CD8-positive, alpha-beta memory T cell (primary cell): ENCODE data around the gene TCIRG1. TPM values are rescaled to one million over a fixed set of nuclear protein-coding genes. Genes with fewer than 3 reads are reported as not detected.
"Not testable (repeated sequence)": the region's sequence is repeated elsewhere in the genome, so short reads cannot be mapped to it uniquely, and the experiment has no call there.

ENCODE experiments used
- CTCF ChIA-PET: fragments of 350-600 bp; sonication (Branson Sonifier 250); formaldehyde crosslinking; loops from one replicate; lab custom pipeline; 2021; ENCODE audit warnings: antibody characterized with exemption; lab: Charles Lee
- POLR2A ChIA-PET: fragments of 350-600 bp; sonication (Branson Sonifier 250); formaldehyde crosslinking; loops from one replicate; lab custom pipeline; 2021; ENCODE audit warnings: antibody characterized with exemption; lab: Charles Lee
- DNase-seq, 5 donors: peaks; one replicate each; pipeline versions ENCODE4 v3.0.0 to v3.0.0-alpha.2; 2020 to 2022; ENCODE audit warnings: mixed read lengths in 1 of 5
- H3K27ac ChIP-seq: one replicate; pipeline ENCODE4 v1.7.0; 2013; ENCODE audit warnings: low read depth, mild to moderate bottlenecking, low read length, moderate library complexity
- H3K27me3 ChIP-seq: 2 replicates; pipeline ENCODE4 v1.7.0; 2013; ENCODE audit warnings: low read length, mild to moderate bottlenecking; ENCODE audit not compliant: insufficient read depth, poor library complexity, severe bottlenecking
- H3K36me3 ChIP-seq: 2 replicates; pipeline ENCODE4 v1.7.0; 2013; ENCODE audit warnings: mild to moderate bottlenecking, low read length, moderate library complexity; ENCODE audit not compliant: insufficient read depth
- H3K4me1 ChIP-seq: 2 replicates; pipeline ENCODE4 v1.7.0; 2013; ENCODE audit warnings: mild to moderate bottlenecking, low read length, moderate library complexity; ENCODE audit not compliant: insufficient read depth
- H3K4me3 ChIP-seq: 2 replicates; pipeline ENCODE4 v1.7.0; 2013; ENCODE audit warnings: mild to moderate bottlenecking, low read length
- H3K9me3 ChIP-seq: 2 replicates; pipeline ENCODE4 v1.7.0; 2013; ENCODE audit warnings: mild to moderate bottlenecking, low read length
- H3K27ac Mint-ChIP-seq, 8 donors: one replicate each; pipeline ENCODE4 v1.8.0; 2020 to 2021; ENCODE audit warnings: mixed read lengths in 8 of 8, mild to moderate bottlenecking in 6 of 8, inconsistent platforms in 3 of 8, moderate library complexity in 3 of 8
- H3K27me3 Mint-ChIP-seq, 2 donors: one replicate each; pipeline ENCODE4 v1.8.0; 2020 to 2021; ENCODE audit warnings: mixed read lengths in 2 of 2, mild to moderate bottlenecking in 1 of 2, moderate library complexity in 1 of 2
- H3K36me3 Mint-ChIP-seq, 3 donors: one replicate each; pipeline ENCODE4 v1.8.0; 2020 to 2021; ENCODE audit warnings: mixed read lengths in 3 of 3, inconsistent platforms in 1 of 3, mild to moderate bottlenecking in 1 of 3
- H3K4me1 Mint-ChIP-seq, 3 donors: one replicate each; pipeline ENCODE4 v1.8.0; 2020 to 2021; ENCODE audit warnings: mixed read lengths in 3 of 3, inconsistent platforms in 1 of 3, mild to moderate bottlenecking in 1 of 3
- H3K4me3 Mint-ChIP-seq, 7 donors: one replicate each; pipeline ENCODE4 v1.8.0; 2020 to 2021; ENCODE audit warnings: mixed read lengths in 7 of 7, mild to moderate bottlenecking in 6 of 7, moderate library complexity in 4 of 7, inconsistent platforms in 2 of 7
- H3K9me3 Mint-ChIP-seq, 5 donors: one replicate each; pipeline ENCODE4 v1.8.0; 2020 to 2022; ENCODE audit warnings: mixed read lengths in 5 of 5, mild to moderate bottlenecking in 3 of 5, moderate library complexity in 2 of 5, inconsistent platforms in 1 of 5
- polyA plus RNA-seq: library from polyadenylated mRNA; unstranded; fragments of 300-500 nt; fragmentation: Illumina TruSeq; gene quantifications from one replicate; pipeline ENCODE4 v1.2.3, GENCODE V29; 2021
- total RNA-seq, 2 experiments: library from RNA; stranded (reverse); gene quantifications; one replicate each; pipeline ENCODE4 v1.2.3, GENCODE V29; 2021

TCIRG1 gene
- total and polyA plus RNA-seq, 3 experiments from 2014 or later: 48.1 to 126 (median 108) TPM

DNA sequence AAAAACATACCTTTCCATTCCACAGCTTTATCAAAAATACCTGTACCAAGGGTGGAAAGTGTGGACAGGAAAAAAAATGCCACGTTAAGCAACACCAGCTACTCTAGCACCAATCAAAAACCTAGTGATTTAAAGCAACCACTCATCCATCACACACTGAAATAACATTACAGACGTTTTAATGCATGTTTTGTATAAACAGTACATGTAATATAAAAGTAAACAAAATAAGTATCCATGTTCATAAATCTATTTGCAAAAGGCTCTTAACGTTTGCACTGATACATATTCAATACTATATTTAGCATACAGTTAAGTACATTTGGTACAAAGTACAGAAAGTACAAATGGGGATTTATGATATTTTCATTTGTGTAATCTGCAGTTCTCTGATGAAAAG lies 43.7 kb downstream of the TCIRG1 start:
- no peaks in the 10 kb centered on the region for H3K27me3 ChIP-seq
- H3K4me1 ChIP-seq: no peaks in the 10 kb centered on the region
- H3K9me3 ChIP-seq: no peaks in the 10 kb centered on the region
- no peak overlapping the region for H3K27ac ChIP-seq
- DNase-seq: no peak
- peaks cover 0 to 1% (median 0%) of the 10 kb centered on the region in 3 donors for H3K36me3 Mint-ChIP-seq
- H3K9me3 Mint-ChIP-seq: no peaks in the 10 kb centered on the region
- H3K27me3 Mint-ChIP-seq: no peaks in the 10 kb centered on the region
- peak overlapping the region in 1 of 8 donors; percentile 15 for H3K27ac Mint-ChIP-seq
- no peaks in the 10 kb centered on the region for H3K36me3 ChIP-seq
- H3K4me1 Mint-ChIP-seq: no peaks in the 10 kb centered on the region
- H3K4me3 Mint-ChIP-seq: no peak overlapping the region
- ChIA-PET POLR2A (no interaction called here), CTCF (no interaction called here)
- no peak overlapping the region for H3K4me3 ChIP-seq

DNA sequence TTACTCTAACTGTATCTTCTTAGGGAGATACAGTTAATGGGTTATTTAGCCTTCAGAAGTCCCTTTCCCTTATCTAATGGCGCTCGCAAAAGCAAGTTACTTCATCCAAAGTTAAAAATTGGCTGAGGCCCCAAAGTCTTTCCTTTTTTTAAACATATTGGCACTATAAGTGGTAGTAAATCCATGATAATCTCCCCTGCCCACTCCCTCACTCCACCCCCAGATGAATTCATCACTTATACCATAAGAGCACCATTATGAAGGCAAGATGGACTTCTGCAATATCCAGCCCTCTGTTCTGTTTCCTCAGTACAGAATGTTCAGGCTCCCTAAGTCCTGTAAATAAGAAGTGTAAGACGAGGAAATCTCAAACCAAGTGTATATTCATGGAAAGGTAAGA lies 44.7 kb downstream of the TCIRG1 start:
- H3K4me3 ChIP-seq: no peak overlapping the region

DNA sequence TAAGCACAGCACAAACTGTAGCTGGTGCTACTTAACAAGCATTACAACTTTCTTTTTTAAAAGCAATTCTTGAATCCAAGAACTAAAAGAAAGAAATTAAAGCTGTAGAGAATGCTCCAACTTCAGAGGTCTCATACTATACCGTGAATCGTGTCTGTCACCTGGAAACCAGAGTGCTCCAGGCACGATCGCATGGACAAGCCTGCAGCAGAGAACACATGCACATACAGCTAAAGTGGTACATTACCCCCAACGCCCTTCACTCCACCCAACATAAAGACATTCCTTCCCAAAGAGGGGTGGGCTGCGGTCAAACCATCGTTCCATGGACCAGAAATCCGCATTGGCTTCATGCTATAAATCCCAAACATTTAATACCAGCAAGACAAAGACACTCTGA lies 50.9 kb downstream of the TCIRG1 start:
- ChIA-PET POLR2A (no interaction called here), CTCF (no interaction called here)
- Mint-ChIP-seq H3K27ac (no peak overlapping the region), H3K9me3 (no peaks in the 10 kb centered on the region), H3K36me3 (no peaks in the 10 kb centered on the region), H3K4me3 (no peak overlapping the region), H3K4me1 (no peaks in the 10 kb centered on the region), H3K27me3 (no peaks in the 10 kb centered on the region)
- Histone ChIP-seq H3K27me3 (no peaks in the 10 kb centered on the region), H3K9me3 (no peaks in the 10 kb centered on the region), H3K36me3 (no peaks in the 10 kb centered on the region), H3K27ac (no peak overlapping the region), H3K4me1 (no peaks in the 10 kb centered on the region), H3K4me3 (no peak overlapping the region)
- no peak for DNase-seq

More for the DNA sequence above, 44.7 kb downstream of the TCIRG1 start:
- CTCF ChIA-PET: no interaction called here
- no peak overlapping the region for H3K27ac Mint-ChIP-seq
- DNase-seq: no peak
- no peaks in the 10 kb centered on the region for H3K9me3 Mint-ChIP-seq
- H3K27me3 Mint-ChIP-seq: no peaks in the 10 kb centered on the region
- no peaks in the 10 kb centered on the region for H3K4me1 ChIP-seq
- no peaks in the 10 kb centered on the region for H3K27me3 ChIP-seq
- no peaks in the 10 kb centered on the region for H3K4me1 Mint-ChIP-seq
- H3K4me3 Mint-ChIP-seq: no peak overlapping the region
- no peaks in the 10 kb centered on the region for H3K9me3 ChIP-seq
- peaks cover 0 to 1% (median 0%) of the 10 kb centered on the region in 3 donors for H3K36me3 Mint-ChIP-seq
- H3K36me3 ChIP-seq: no peaks in the 10 kb centered on the region
- POLR2A ChIA-PET: no interaction called here
- no peak overlapping the region for H3K27ac ChIP-seq

DNA sequence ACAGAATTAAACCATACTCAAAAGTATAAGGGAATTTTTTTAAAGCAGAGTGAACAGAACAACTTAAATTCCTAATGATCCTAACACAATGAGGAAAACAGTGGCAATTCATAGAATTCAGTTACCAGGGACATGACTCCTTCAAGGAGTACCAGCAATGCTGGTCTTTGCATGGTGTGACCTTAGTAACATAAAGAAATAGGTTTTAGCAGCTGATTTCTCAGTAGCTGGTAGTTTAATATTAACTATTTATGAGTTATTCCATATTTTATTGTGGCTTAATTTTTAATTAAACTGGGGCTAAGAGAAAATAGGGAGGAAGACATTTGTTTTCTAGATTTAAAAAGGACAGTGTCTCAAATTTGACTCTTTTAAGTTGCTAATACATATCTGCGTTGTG lies 51.5 kb downstream of the TCIRG1 start:
- CTCF ChIA-PET: no interaction called here

DNA sequence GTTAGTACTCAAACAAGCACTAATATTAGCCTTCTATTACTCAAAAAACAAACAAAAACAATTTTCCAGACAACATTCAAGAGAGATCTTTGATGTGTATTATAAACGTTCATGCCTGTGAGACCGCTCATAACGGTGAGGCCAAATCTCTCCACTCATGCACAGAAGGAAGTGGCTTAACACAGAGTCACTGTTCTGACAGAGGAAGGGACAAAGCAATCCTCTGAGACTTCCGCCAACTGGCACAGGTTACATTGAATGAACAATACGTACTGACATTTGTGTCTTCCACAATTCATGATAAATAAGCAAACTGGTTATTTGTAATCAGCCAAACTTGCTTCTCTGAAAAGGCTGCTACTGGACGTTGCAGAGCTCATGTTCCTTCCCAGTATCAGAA lies 51.9 kb downstream of the TCIRG1 start:
- H3K27ac Mint-ChIP-seq: no peak overlapping the region
- Histone ChIP-seq H3K4me1 (no peaks in the 10 kb centered on the region), H3K9me3 (no peaks in the 10 kb centered on the region), H3K36me3 (no peaks in the 10 kb centered on the region), H3K27me3 (no peaks in the 10 kb centered on the region), H3K4me3 (no peak overlapping the region), H3K27ac (no peak overlapping the region)
- no peak overlapping the region for H3K4me3 Mint-ChIP-seq
- no peaks in the 10 kb centered on the region for H3K4me1 Mint-ChIP-seq
- ChIA-PET CTCF (no interaction called here), POLR2A (no interaction called here)
- no peaks in the 10 kb centered on the region for H3K27me3 Mint-ChIP-seq
- H3K36me3 Mint-ChIP-seq: no peaks in the 10 kb centered on the region
- no peaks in the 10 kb centered on the region for H3K9me3 Mint-ChIP-seq
- no peak for DNase-seq

More for the DNA sequence above, 51.5 kb downstream of the TCIRG1 start:
- no peak for DNase-seq
- no peak overlapping the region for H3K27ac ChIP-seq
- Mint-ChIP-seq H3K27ac (no peak overlapping the region), H3K36me3 (no peaks in the 10 kb centered on the region), H3K4me1 (no peaks in the 10 kb centered on the region), H3K9me3 (no peaks in the 10 kb centered on the region), H3K4me3 (no peak overlapping the region), H3K27me3 (no peaks in the 10 kb centered on the region)
- POLR2A ChIA-PET: no interaction called here
- no peaks in the 10 kb centered on the region for H3K4me1 ChIP-seq
- no peaks in the 10 kb centered on the region for H3K9me3 ChIP-seq
- no peaks in the 10 kb centered on the region for H3K36me3 ChIP-seq
- no peaks in the 10 kb centered on the region for H3K27me3 ChIP-seq
- no peak overlapping the region for H3K4me3 ChIP-seq

- Histone ChIP-seq H3K27ac (no peak overlapping the region), H3K9me3 (no peaks in the 10 kb centered on the region), H3K36me3 (no peaks in the 10 kb centered on the region), H3K4me3 (no peak overlapping the region), H3K4me1 (no peaks in the 10 kb centered on the region), H3K27me3 (no peaks in the 10 kb centered on the region)
- Mint-ChIP-seq H3K36me3 (no peaks in the 10 kb centered on the region), H3K4me1 (no peaks in the 10 kb centered on the region), H3K9me3 (no peaks in the 10 kb centered on the region), H3K27me3 (no peaks in the 10 kb centered on the region), H3K4me3 (no peak overlapping the region), H3K27ac (no peak overlapping the region)
- CTCF ChIA-PET: no interaction called here
- POLR2A ChIA-PET: no interaction called here
- no peak for DNase-seq
These were observed 53.6 kb downstream of the TCIRG1 start for GRCh38 chr11:68092411-68092810.

DNA sequence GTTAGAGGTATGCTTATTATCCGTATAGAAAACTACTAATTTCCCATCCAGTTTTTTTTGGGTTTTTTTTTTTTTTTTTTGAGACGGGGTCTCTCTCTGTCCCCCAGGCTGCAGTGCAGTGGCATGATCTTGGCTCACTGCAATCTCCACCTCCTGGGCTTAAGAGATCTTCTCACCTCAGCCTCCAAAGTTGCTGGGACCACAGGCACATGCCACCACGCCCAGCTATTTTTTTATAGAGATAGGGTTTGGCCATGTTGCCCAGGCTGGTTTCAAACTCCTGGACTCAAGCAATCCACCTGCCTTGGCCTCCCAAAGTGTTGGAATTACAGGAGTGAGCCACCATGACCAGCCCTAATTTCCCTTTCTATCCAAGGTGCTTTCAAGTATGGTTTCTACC lies 54.1 kb downstream of the TCIRG1 start:
- H3K4me3 Mint-ChIP-seq, H3K4me3 ChIP-seq, POLR2A ChIA-PET, H3K4me1 Mint-ChIP-seq, DNase-seq, H3K36me3 Mint-ChIP-seq, H3K27me3 ChIP-seq, H3K27ac Mint-ChIP-seq, H3K27me3 Mint-ChIP-seq, H3K27ac ChIP-seq, H3K9me3 Mint-ChIP-seq, H3K4me1 ChIP-seq, CTCF ChIA-PET, H3K36me3 ChIP-seq, H3K9me3 ChIP-seq: not testable (repeated sequence)

- Histone ChIP-seq H3K27ac (no peak overlapping the region), H3K9me3 (no peaks in the 10 kb centered on the region), H3K4me1 (no peaks in the 10 kb centered on the region), H3K4me3 (no peak overlapping the region), H3K27me3 (no peaks in the 10 kb centered on the region), H3K36me3 (no peaks in the 10 kb centered on the region)
- no peak overlapping the region for H3K4me3 Mint-ChIP-seq
- POLR2A ChIA-PET: interaction anchor here (0.6 kb wide), 1 partner anchor 29 kb away, joined by 3 read pairs; no protein-coding TSS in a partner anchor
- no peaks in the 10 kb centered on the region for H3K4me1 Mint-ChIP-seq
- CTCF ChIA-PET: no interaction called here
- no peaks in the 10 kb centered on the region for H3K9me3 Mint-ChIP-seq
- H3K27ac Mint-ChIP-seq: no peak overlapping the region
- no peaks in the 10 kb centered on the region for H3K27me3 Mint-ChIP-seq
- H3K36me3 Mint-ChIP-seq: no peaks in the 10 kb centered on the region
- DNase-seq: no peak
These were observed 54.7 kb downstream of the TCIRG1 start for GRCh38 chr11:68093565-68093964.

GRCh38 chr11:68096962-68097361 lies 58.1 kb downstream of the TCIRG1 start:
- H3K4me3 ChIP-seq: no peak overlapping the region
- H3K9me3 ChIP-seq: no peaks in the 10 kb centered on the region
- Mint-ChIP-seq H3K27ac (no peak overlapping the region), H3K4me1 (peaks cover 10 to 13% (median 12%) of the 10 kb centered on the region in 3 donors), H3K4me3 (no peak overlapping the region), H3K9me3 (no peaks in the 10 kb centered on the region), H3K27me3 (no peaks in the 10 kb centered on the region), H3K36me3 (peaks cover 0 to 2% (median 0%) of the 10 kb centered on the region in 3 donors)
- DNase-seq: no peak
- H3K4me1 ChIP-seq: peaks cover 9% of the 10 kb centered on the region
- CTCF ChIA-PET: no interaction called here
- no peaks in the 10 kb centered on the region for H3K36me3 ChIP-seq
- no peaks in the 10 kb centered on the region for H3K27me3 ChIP-seq
- POLR2A ChIA-PET: no interaction called here
- H3K27ac ChIP-seq: no peak overlapping the region
